Measurements from ENCODE around the gene FOXP1.

DNA sequence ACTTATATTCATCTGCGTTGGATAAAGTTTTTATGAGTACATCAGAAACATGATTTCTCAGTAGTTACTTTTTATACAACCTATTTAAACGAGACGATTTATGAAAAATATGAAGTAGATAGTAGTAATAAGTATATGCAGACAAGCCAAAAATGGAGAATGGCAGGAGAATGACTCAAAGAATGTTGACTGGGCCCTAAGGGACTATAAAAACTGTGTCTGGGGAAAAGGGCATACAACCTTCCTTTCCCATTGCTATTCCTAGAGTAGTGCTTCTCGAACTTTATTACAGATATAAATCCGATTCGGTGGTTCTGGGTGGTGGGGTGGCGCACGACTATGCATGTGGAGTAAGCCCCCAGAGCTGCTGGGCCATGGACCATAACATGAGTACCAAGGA lies 558.5 kb downstream of the FOXP1 start:
- no peak for TF ChIP-seq SIN3A (IDR thresholded peaks at IDR 0.05; ENCODE audit: borderline replicate concordance, insufficient read depth, low read depth, low read length)
- TF ChIP-seq, protein P1, sequence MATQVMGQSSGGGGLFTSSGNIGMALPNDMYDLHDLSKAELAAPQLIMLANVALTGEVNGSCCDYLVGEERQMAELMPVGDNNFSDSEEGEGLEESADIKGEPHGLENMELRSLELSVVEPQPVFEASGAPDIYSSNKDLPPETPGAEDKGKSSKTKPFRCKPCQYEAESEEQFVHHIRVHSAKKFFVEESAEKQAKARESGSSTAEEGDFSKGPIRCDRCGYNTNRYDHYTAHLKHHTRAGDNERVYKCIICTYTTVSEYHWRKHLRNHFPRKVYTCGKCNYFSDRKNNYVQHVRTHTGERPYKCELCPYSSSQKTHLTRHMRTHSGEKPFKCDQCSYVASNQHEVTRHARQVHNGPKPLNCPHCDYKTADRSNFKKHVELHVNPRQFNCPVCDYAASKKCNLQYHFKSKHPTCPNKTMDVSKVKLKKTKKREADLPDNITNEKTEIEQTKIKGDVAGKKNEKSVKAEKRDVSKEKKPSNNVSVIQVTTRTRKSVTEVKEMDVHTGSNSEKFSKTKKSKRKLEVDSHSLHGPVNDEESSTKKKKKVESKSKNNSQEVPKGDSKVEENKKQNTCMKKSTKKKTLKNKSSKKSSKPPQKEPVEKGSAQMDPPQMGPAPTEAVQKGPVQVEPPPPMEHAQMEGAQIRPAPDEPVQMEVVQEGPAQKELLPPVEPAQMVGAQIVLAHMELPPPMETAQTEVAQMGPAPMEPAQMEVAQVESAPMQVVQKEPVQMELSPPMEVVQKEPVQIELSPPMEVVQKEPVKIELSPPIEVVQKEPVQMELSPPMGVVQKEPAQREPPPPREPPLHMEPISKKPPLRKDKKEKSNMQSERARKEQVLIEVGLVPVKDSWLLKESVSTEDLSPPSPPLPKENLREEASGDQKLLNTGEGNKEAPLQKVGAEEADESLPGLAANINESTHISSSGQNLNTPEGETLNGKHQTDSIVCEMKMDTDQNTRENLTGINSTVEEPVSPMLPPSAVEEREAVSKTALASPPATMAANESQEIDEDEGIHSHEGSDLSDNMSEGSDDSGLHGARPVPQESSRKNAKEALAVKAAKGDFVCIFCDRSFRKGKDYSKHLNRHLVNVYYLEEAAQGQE (IDR thresholded peaks at IDR 0.05; ENCODE audit: insufficient read depth in 1 of 2, low read depth in 2 of 2, low read length in 1 of 2): no peak

Data from Panc1 (cell line).